Glomerular visceral epithelial cell (primary cell): ENCODE data around the gene IFT122.
"Not testable (repeated sequence)": the region's sequence is repeated elsewhere in the genome, so short reads cannot be mapped to it uniquely, and the experiment has no call there.

Experiments
- DNase-seq: peaks from one replicate; pipeline ENCODE4 v3.0.0-alpha.2; 2016; ENCODE audit errors: extremely low spot score

IFT122 gene

GRCh38 chr3:129493206-129493605, 53.2 kb downstream of the IFT122 start:
- no peak for DNase-seq

- not testable (repeated sequence) for DNase-seq
Measured at GRCh38 chr3:129494499-129494898, 54.5 kb downstream of the IFT122 start.

- peak; percentile 12 for DNase-seq
Measured at GRCh38 chr3:129495006-129495639, 55.1 kb downstream of the IFT122 start.

- DNase-seq, result not testable (repeated sequence)
Measured at GRCh38 chr3:129497876-129498275, 57.9 kb downstream of the IFT122 start.

- DNase-seq, result not testable (repeated sequence)
Measured at GRCh38 chr3:129498603-129499488, 58.8 kb downstream of the IFT122 start.

- DNase-seq, result not testable (repeated sequence)
Measured at GRCh38 chr3:129499604-129500333, 59.7 kb downstream of the IFT122 start.

GRCh38 chr3:129500334-129500658, 60.3 kb downstream of the IFT122 start:
- no peak for DNase-seq

GRCh38 chr3:129501630-129502029, 61.6 kb downstream of the IFT122 start:
- no peak for DNase-seq

- DNase-seq, result no peak
Measured at GRCh38 chr3:129502641-129503408, 62.8 kb downstream of the IFT122 start.

GRCh38 chr3:129503471-129504291, 63.7 kb downstream of the IFT122 start:
- no peak for DNase-seq

- no peak for DNase-seq
Measured at GRCh38 chr3:129504471-129505100, 64.6 kb downstream of the IFT122 start.

GRCh38 chr3:129505341-129505740, 65.3 kb downstream of the IFT122 start:
- no peak for DNase-seq

GRCh38 chr3:129506231-129506742, 66.3 kb downstream of the IFT122 start:
- no peak for DNase-seq

GRCh38 chr3:129507181-129507831, 67.3 kb downstream of the IFT122 start:
- no peak for DNase-seq

- DNase-seq, result no peak
Measured at GRCh38 chr3:129512595-129512994, 72.6 kb downstream of the IFT122 start.

GRCh38 chr3:129513705-129514104, 73.7 kb downstream of the IFT122 start:
- no peak for DNase-seq

- DNase-seq, result no peak
Measured at GRCh38 chr3:129514110-129514509, 74.1 kb downstream of the IFT122 start.

GRCh38 chr3:129514563-129514962, 74.5 kb downstream of the IFT122 start:
- no peak for DNase-seq

- not testable (repeated sequence) for DNase-seq
Measured at GRCh38 chr3:129515108-129515820, 75.2 kb downstream of the IFT122 start.
